ENCODE results near the gene EMCN.

- TF ChIP-seq CTCF (IDR thresholded peaks at IDR 0.05; ENCODE audit: insufficient read depth, low read length, poor library complexity, severe bottlenecking) (no peak), EZH2phosphoT487 (conservative IDR thresholded peaks at IDR 0.05; ENCODE audit: low read length) (no peak)
Observed at GRCh38 chr4:100430451-100430850, 87.4 kb downstream of the EMCN start.

Data from SU-DHL-6 (cell line).